HG03521 (cell line): ENCODE data around the gene PDLIM4.

Experiments
- ATAC-seq: cut with Tn5 transposase; IDR thresholded peaks from one replicate; pipeline ENCODE4 v1.9.1; 2021; ENCODE audit warnings: mild to moderate bottlenecking, moderate library complexity; ENCODE audit not compliant: unreplicated experiment

The PDLIM4 gene, protein sequence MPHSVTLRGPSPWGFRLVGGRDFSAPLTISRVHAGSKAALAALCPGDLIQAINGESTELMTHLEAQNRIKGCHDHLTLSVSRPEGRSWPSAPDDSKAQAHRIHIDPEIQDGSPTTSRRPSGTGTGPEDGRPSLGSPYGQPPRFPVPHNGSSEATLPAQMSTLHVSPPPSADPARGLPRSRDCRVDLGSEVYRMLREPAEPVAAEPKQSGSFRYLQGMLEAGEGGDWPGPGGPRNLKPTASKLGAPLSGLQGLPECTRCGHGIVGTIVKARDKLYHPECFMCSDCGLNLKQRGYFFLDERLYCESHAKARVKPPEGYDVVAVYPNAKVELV

DNA sequence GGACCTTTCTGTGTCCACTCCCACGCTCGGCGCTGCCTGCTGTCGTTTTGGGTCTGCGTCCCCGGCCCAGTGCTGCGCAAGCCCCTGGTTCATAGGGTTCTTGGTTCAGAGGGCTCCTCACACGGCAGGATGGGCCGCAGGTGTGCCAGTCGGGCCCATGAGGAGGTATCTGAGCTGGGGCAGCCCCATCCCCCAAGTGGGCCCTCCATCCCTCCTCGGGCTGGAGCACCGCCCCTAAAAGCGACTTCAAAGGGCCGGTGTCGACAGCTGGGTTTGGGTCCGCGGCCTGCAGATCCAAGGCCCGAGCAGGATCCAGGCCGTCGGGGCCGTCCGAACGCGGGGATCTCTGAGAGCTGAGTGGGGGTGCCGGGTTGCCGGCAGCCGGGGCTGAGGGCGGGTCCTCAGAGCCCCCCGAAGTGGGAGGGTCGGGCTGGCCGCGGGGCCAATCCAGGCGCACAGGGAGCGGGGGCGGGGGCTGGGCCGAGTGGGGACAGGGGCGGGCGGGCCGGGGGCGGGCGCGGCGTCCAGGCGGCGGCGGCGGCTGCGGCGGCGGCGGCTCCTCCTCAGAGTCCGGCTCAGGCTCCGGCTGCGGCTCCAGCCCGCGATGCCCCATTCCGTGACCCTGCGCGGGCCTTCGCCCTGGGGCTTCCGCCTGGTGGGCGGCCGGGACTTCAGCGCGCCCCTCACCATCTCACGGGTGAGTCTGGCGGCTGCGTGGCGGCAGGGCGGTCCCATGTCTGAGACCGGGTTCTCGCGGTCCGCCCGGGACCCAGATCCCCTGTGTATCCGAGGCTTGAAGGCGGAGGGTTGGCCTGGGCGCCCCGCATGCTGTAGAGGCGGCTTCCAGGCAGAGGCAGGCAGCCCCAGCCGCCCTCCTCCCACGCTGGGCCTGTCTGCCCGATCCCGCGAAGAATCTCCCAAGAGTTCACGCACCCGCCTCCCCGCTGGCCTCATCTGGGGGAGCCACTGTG, at the start of gene PDLIM4:
Gene PDLIM4 (plus strand): TSS at position 566 of the 971 bp plus-strand sequence. CDS start 39 bp downstream, at position 605.
- ATAC-seq: no peak

DNA sequence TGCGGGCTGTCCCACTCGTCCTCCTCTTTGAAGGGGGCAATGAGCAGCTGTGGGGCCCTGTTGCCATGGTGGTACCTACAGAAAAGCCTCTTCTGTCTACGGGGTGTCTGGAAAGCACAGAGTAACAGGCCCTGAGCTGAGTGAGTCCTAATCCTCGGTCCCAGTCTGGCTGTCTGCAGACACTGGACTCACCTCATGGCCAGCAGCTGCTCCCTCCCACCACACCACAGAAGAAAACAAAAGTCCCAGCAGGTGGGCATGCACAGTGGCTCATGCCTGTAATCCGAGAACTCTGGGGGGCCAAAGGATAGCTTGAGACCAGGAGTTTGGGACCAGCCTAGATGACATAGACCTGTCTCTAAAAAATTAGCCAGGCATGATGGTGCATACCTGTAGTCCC, 49.7 kb upstream of the PDLIM4 start:
- ATAC-seq: no peak

DNA sequence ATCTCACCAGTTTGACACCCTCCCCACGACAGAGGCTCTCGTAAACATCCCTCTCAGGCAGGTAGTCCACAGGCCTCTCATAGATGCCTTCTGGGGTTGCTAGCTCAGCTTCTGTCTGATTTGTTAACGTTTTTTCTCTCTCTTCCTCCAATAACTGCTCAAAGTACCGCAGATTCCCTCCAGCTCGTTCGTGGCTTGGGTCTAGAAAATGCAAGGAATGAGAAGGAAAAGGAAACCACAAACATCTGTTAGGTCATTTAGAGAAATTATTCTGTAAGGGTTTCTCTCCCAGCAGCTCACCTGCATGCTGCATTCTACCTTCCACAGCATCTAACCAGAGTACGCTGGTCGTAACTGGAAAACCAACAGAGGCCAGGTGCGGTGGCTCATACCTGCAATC, 48.4 kb upstream of the PDLIM4 start:
- ATAC-seq: no peak

DNA sequence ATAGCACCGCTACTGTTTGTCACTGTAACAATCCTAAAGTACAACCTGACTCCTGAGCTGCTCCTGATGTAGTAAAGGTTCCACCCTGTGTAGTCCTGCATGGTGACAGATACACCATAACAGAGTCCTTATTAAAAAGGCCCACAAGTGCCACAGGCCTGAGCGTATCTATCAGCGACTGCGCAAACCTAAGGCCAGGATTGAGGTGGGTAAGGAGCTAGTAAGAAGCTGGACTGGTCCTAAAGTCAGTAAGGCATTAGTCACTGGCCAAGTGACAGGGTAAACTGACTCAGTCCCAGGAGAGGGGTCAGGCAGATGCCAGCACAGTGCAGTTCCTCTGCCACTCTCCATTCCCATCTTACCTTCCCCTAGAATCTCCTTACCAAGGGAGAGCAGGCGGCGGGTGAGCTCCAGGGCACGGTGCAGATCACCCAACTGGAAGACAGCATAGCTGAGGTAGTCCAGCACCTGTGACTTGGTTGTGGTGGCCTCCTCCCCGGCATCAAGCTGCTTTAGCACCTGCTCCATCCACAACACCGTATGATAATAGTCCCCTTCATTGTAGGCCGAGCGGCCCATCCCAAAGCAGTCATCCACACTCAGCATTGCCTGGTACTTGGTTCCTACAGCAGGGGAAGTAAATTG, 47.5 kb upstream of the PDLIM4 start:
- no peak for ATAC-seq

DNA sequence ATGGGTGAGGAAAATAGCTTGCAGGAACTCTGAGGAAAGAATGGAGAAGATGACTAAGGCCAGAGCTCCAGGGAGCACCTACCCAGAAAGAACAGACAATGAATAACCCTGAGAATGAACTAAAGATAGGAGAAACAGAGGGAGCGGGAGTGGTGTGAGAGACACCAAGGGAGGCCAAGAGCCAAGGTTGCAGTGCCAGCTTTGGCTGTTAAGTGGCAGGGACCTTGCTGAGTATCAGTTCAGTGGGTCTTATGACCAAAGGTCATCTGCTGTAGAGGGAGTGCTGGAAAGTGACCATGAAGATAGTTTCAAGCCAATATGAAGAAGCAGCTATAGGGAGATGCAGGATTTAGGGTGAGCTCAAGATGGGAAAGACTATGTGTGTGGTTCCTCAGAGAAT, 46.6 kb upstream of the PDLIM4 start:
- no peak for ATAC-seq

DNA sequence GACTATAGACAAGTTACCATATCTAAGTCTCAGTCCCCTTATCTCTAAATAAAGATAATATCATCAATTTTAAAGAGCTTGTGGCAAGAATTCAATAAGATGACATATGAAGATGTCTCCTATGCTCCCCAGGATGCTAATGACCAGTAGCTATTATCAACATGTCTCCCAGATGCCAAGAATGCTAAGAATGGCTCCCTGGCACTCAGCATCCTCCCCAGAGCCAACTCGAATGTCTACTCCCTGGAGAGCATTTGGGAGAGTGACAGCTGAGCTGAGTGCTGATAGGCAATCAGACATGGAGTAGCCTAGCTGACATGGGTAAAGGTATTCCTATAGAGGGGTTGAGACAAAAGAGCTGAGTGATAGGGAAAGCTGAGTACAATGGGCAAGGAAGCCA, 45.7 kb upstream of the PDLIM4 start:
- no peak for ATAC-seq

DNA sequence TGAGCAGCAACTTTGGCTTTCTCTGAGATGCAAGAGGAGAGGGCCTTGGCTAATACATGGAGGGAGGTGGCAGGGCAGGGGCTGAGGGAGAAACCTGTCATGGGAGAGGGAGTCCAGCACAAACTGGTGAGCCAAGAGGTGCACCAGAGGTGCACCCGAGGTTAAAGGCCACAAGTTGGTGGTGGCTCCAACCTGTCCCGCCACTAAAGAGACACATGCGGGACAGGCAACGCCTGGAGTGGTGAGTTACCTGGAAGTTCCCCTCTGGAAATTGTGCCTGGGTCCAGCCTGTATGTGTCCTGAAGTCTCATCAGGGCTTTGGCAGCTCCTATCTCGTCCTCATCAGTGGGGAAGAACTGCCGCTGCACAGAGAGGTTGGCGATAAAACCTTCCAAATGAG, 43.8 kb upstream of the PDLIM4 start:
- no peak for ATAC-seq

DNA sequence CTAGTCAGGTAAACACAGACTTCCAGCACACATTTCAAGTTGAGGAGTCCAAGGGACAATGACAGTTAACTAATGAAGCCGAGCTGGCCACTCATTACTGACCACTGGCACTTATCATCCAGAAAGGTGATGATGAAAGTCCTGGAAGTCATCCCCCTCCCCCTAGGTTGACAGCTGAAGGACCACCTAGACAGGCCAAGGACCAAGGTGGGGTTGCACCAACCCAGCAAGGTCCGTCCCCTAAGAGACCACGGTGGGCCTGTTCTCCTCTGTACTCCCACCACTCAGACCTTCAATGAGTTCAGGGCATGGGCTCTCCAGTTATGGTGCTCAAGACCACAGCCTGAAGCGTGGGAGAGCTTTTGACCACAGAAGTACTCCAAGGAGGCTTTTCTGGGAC, 43.0 kb upstream of the PDLIM4 start:
- ATAC-seq: no peak

DNA sequence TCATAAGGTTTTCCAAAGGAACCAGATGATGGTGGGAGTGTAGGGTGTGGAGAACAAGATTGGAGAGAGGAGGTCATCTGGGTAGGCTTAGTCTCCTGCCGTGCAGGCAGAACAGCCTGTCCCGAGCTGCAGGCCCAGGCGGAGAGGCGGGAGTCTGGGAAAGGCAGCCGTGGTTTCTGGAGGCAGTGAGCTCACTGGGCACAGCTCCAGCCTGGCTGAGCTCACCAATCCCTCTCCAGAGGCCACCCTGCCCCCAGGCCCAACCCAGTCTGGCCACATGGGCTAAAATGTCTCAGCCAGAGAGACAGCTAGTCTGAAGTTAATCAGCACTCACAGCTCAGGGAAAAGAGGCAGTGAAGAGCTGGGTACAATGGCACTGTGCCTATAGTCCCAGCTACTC, 42.2 kb upstream of the PDLIM4 start:
- ATAC-seq: no peak

DNA sequence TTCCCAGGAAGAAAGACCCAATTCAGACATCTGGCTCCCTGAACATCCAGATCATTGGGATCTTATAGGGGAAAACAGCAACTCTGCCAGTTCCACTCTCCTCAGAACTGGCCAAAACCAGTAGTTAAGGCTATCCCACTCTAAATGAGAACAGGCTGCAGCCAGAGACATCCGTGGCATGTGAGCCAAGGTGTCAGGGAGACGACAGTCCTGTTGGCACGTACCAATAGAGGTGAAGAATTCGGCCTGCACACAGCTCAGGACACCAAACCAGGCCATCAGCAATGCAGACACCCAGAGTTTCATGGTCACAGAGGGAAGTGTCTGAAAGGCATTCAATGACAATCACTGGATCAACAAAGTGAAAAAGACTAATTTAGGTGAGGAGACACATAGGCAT, 39.2 kb upstream of the PDLIM4 start:
- no peak for ATAC-seq

DNA sequence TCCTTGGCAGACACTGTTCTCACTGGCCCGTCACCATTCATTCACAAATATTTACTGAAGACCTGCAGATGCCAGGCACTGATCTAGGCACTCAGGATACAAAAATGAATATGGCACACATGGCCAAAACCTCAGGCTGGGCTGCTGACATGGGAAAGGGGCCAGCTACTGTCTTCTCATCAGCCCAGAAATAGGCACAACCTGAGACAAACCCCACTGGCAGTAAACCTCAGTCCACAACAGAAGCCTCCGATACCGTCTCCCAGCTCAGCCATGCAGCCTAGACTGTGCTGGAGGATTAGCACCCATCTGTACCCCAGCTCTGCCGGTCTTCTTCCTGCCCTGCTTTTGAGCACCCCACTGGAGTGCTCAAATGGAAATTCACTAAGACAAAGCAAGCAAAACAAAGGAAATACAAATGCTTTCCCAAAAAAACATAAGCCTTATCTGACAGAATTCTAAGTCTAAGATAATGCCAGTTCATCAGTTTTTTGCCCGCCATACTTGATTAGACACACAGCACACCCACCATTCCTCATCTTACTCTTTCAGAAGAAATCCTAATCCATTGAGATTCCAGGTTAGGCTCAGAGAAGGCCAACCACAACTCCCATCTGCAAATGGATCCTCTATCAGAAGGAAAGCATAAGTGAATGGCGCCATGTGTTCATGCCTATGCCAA, 38.1 kb upstream of the PDLIM4 start:
- ATAC-seq: no peak

DNA sequence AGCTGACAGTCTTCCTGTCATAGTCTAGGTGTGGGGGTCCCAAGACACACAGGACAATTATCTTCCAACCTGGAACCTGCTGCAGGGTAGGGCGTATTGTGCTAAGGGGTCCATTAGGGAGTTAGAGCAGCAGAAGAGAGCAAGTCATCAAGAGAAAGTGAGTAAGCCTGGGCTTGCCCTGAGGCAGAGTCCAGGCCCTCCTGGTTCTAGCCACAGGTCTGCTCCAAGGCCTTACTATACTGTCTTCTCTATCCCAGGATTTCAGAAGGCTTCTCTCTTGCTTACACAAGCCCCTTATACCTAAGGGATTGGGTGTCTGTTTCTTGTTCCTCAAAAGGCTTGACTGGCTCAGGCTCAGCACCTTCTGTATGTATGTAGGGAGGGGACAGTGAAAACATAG, 37.5 kb upstream of the PDLIM4 start:
- ATAC-seq: no peak

DNA sequence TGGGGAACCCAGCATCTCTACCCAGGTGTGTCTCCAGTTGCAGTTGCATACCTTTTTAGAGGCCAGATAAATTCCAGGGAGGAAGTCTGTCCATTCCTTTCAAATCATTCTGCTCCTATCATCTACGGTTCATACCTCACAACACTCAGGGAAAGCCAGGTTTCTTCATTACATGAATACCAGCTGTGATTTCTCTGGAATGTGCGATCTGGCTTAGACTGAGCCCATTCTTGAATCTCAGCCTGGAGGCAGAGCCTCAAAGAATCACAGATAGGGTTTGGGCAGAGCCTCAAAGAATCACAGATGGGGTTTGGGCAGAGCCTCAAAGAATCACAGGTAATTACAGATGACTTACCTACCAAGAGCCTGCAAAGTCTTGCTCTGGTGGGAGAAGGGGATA, 37.0 kb upstream of the PDLIM4 start:
- no peak for ATAC-seq

DNA sequence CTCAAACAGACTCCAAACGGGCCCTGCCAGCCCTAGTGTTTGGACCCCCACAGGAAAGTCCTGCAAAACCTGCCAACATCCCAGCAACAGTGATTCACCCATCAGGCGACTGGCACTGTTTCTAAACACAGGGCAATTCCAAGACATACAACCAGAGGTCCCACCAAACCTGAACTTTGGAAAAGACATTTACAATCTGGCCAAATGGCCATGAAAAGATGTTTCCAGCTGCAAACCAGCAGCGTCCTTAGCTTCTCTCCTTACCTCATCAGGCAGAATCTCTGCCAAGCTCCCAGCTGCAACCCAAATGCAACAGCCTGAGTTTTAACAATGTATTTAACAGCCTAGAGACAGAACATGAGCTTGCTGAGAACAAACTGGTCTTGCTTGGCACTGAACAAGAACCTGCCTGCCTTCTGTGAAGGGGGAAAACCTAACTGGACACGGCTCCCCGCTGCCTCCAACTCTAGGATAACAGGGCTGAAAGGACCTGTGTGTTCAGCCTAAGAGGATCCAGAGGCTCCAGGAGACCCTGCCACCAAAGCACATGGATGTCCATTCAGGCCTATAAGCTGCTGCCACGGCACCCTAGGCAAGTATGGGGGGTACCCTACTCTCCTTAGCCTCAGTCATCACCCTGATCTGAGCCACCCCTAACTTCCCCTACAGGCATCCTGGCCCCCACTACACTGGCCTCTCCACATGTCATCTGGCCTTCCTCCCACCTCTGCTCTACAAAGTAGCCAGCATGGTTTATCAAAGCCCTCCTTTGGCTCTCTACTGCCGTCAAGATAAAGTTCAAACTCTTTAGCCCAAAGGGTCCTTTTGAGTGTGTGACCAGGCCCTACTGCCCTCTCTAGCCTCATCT, 35.5 kb upstream of the PDLIM4 start:
- no peak for ATAC-seq

DNA sequence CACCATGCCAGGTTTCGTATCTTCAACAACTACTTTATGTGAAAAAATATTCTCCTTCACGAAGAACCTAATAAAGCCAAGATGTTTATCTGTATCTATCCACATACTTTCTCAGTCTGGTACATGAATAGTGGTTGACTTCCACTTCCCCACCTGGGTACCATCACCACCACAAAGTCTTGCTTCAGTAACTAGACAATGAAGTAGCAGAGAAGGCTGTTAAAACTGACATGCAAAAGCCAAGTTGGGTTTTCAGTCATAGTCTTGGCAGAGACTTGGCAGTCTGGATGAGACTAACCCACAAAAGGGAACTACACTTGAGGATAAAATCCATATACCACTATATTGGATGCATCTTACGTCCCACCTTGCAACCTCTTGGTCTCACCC, 34.9 kb upstream of the PDLIM4 start:
- no peak for ATAC-seq

DNA sequence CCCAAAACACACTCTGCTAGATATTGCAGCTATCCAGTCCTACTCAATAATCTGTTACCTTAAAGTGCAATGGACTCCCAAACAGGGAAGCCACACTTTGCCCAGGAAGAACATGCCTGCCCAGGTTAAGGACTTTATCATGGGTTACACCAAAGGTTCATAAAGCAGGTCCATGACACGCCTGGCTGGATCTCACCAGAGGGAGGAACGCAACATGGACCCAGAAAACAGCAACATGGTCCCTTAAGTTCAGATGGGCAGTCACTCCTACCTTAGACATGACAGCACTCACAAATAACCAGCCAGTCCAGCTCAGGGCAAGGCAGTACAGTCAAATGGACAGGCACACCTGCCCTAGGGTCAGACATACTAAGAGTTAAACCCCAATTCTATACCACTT, 33.6 kb upstream of the PDLIM4 start:
- ATAC-seq: no peak

DNA sequence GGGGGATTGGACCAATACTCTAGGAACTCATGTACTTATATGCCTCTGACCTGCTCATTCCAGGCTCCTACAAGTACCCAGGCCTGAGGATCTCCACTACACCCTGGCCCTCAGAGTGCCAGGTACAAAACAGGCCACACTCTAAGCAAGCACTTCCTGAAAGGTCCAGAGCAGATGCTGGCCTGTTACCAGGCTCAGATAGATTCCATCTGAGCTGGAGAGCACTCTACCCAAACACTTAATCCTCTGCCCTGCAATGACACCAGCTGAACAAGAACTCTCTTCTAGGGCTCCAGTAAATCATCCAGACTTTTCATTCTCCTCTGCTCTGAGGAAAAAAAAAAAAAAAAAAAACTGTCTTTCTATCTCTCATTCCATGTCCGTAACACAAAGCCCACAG, 32.8 kb upstream of the PDLIM4 start:
- ATAC-seq: no peak

DNA sequence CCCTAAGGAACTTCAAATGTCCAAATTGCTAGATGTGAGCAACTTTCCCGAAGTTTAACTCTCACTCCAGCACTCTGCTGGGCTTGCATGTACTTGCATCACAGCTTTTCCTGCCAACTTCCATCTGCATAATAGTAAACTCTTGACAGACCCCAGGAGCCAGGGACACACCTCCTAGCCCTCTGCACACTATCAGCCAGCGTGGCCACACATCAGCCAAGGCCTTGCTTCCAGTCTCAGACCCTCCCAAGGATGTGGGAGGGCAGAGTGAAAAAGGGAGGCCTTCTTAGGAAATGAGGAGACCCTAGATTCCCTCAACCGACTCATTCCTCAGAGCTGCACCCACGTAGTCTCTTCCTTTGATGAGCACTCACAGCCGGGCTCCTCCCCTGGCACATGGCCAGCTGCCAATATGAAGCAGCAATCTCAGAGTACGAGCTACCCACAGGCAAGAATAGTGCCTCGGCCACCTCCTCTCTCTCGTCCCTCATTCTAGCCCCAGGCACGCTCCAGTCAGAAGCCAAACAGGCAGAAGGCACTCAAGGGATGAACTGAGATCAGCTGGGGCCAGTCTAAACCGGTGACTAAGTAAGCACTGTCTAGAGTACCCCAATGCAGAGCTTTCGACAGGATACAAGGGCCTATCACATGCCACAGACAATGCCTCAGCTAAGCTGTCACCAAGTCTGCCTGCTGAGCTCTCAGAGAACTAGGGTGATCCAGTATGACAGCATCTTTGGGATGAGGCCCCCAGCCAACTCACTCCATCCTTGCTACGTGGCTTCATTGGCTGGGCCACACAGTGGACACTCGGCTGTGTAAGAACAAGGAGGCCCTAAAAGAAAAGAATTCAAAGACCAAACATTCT, 32.1 kb upstream of the PDLIM4 start:
- ATAC-seq: no peak
